ENCODE data around the gene SPNS3.

SPNS3 gene

GRCh38 chr17:4507361-4508111 is 73.8 kb downstream of the SPNS3 start:
- H3K36me3 ChIP-seq (ENCODE audit: insufficient read depth, low read length), result no peaks in the 10 kb centered on the region
- H3K4me2 ChIP-seq (ENCODE audit: low read length), result no peak overlapping the region
- H3K9me3 ChIP-seq (replicated peaks; ENCODE audit: low read length), result no peaks in the 10 kb centered on the region
- H3K4me1 ChIP-seq (ENCODE audit: control insufficient read depth, insufficient read depth, low read length), result no peaks in the 10 kb centered on the region
- no peak overlapping the region for H3K9ac ChIP-seq (ENCODE audit: low read depth, low read length)
- peaks cover 77% of the 10 kb centered on the region for H3K27me3 ChIP-seq (ENCODE audit: control insufficient read depth, insufficient read depth, low read length)
- H3K4me3 ChIP-seq (ENCODE audit: low read length), result no peak overlapping the region

DNA sequence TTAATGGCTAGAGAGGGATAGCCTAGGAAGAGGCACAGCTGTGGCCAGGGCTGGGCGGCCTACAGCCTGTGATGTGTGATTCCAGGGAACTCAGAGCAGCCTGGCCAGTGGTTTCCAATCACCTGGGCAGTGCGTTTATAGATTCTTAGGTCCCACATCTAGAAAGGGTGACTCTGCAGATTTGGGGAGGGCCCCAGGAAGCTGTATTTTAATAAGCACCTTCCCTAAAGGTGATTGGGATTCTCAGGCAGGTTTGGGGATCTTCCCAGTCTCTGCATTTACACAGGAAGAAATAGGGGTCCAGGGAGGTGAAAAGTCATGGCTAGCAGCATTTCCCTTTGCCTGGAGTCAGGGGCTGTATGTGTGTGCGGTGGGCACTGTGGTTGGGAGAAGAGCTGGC is 74.5 kb downstream of the SPNS3 start:
- Histone ChIP-seq H3K27me3 (ENCODE audit: control insufficient read depth, insufficient read depth, low read length) (peaks cover 70% of the 10 kb centered on the region), H3K4me2 (ENCODE audit: low read length) (no peak overlapping the region), H3K4me1 (ENCODE audit: control insufficient read depth, insufficient read depth, low read length) (no peaks in the 10 kb centered on the region), H3K36me3 (ENCODE audit: insufficient read depth, low read length) (no peaks in the 10 kb centered on the region), H3K9ac (ENCODE audit: low read depth, low read length) (no peak overlapping the region), H3K4me3 (ENCODE audit: low read length) (no peak overlapping the region), H3K9me3 (replicated peaks; ENCODE audit: low read length) (no peaks in the 10 kb centered on the region)

- H3K4me2 ChIP-seq (ENCODE audit: low read length), result no peak overlapping the region
- H3K36me3 ChIP-seq (ENCODE audit: insufficient read depth, low read length), result no peaks in the 10 kb centered on the region
- no peaks in the 10 kb centered on the region for H3K4me1 ChIP-seq (ENCODE audit: control insufficient read depth, insufficient read depth, low read length)
- peaks cover 64% of the 10 kb centered on the region for H3K27me3 ChIP-seq (ENCODE audit: control insufficient read depth, insufficient read depth, low read length)
- no peak overlapping the region for H3K9ac ChIP-seq (ENCODE audit: low read depth, low read length)
- no peaks in the 10 kb centered on the region for H3K9me3 ChIP-seq (replicated peaks; ENCODE audit: low read length)
- H3K4me3 ChIP-seq (ENCODE audit: low read length), result no peak overlapping the region
Observed at GRCh38 chr17:4509401-4509800, 75.7 kb downstream of the SPNS3 start.

GRCh38 chr17:4509923-4510617 is 76.3 kb downstream of the SPNS3 start:
- peaks cover 58% of the 10 kb centered on the region for H3K27me3 ChIP-seq (ENCODE audit: control insufficient read depth, insufficient read depth, low read length)
- no peaks in the 10 kb centered on the region for H3K4me1 ChIP-seq (ENCODE audit: control insufficient read depth, insufficient read depth, low read length)

GRCh38 chr17:4510618-4510941 is 76.8 kb downstream of the SPNS3 start:
- Histone ChIP-seq H3K4me3 (ENCODE audit: low read length) (no peak overlapping the region), H3K4me1 (ENCODE audit: control insufficient read depth, insufficient read depth, low read length) (no peaks in the 10 kb centered on the region), H3K36me3 (ENCODE audit: insufficient read depth, low read length) (no peaks in the 10 kb centered on the region), H3K9me3 (replicated peaks; ENCODE audit: low read length) (no peaks in the 10 kb centered on the region), H3K9ac (ENCODE audit: low read depth, low read length) (no peak overlapping the region), H3K27me3 (ENCODE audit: control insufficient read depth, insufficient read depth, low read length) (peaks cover 53% of the 10 kb centered on the region), H3K4me2 (ENCODE audit: low read length) (no peak overlapping the region)

More at GRCh38 chr17:4509923-4510617, 76.3 kb downstream of the SPNS3 start:
- no peak overlapping the region for H3K4me2 ChIP-seq (ENCODE audit: low read length)
- no peaks in the 10 kb centered on the region for H3K36me3 ChIP-seq (ENCODE audit: insufficient read depth, low read length)
- H3K4me3 ChIP-seq (ENCODE audit: low read length), result no peak overlapping the region
- no peak overlapping the region for H3K9ac ChIP-seq (ENCODE audit: low read depth, low read length)
- H3K9me3 ChIP-seq (replicated peaks; ENCODE audit: low read length), result no peaks in the 10 kb centered on the region

DNA sequence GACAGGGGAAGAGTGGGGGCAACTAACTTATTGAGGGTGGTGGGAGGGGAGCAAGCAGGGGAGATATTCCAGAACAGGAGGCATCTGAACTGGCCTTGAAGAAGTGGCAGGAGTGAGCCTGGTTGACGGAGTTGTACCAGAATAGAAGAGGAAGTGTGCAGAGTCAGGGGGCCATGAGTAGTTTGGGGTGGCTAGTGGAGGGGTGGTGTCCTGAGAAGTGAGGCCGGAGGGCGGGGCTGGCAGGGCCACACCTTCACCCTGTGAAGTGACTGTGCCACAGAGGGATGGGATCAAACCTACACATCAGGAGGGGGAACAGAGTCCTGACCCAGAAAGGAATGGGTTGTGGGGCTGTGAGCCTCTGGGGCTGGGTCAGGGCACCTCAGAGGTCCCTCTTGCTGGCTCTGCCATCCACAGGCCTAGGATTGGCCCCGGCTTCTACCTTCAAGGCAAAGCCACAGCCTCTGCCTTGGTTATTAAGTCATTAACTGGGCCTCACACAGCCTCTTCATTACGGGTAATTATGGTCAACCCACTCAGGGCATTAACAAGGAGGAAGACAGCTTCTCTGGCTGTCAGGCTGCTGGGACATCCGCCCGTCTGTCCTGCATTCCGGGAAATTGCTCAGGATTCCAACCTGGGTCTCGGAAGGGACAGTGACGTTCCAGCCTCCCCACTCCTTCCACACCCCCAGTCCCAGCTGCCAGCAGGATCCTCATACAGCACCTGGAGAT is 77.6 kb downstream of the SPNS3 start:
- no peak overlapping the region for H3K4me2 ChIP-seq (ENCODE audit: low read length)
- no peaks in the 10 kb centered on the region for H3K4me1 ChIP-seq (ENCODE audit: control insufficient read depth, insufficient read depth, low read length)
- no peaks in the 10 kb centered on the region for H3K9me3 ChIP-seq (replicated peaks; ENCODE audit: low read length)
- no peak overlapping the region for H3K4me3 ChIP-seq (ENCODE audit: low read length)
- no peak overlapping the region for H3K9ac ChIP-seq (ENCODE audit: low read depth, low read length)
- peaks cover 48% of the 10 kb centered on the region for H3K27me3 ChIP-seq (ENCODE audit: control insufficient read depth, insufficient read depth, low read length)
- H3K36me3 ChIP-seq (ENCODE audit: insufficient read depth, low read length), result no peaks in the 10 kb centered on the region

DNA sequence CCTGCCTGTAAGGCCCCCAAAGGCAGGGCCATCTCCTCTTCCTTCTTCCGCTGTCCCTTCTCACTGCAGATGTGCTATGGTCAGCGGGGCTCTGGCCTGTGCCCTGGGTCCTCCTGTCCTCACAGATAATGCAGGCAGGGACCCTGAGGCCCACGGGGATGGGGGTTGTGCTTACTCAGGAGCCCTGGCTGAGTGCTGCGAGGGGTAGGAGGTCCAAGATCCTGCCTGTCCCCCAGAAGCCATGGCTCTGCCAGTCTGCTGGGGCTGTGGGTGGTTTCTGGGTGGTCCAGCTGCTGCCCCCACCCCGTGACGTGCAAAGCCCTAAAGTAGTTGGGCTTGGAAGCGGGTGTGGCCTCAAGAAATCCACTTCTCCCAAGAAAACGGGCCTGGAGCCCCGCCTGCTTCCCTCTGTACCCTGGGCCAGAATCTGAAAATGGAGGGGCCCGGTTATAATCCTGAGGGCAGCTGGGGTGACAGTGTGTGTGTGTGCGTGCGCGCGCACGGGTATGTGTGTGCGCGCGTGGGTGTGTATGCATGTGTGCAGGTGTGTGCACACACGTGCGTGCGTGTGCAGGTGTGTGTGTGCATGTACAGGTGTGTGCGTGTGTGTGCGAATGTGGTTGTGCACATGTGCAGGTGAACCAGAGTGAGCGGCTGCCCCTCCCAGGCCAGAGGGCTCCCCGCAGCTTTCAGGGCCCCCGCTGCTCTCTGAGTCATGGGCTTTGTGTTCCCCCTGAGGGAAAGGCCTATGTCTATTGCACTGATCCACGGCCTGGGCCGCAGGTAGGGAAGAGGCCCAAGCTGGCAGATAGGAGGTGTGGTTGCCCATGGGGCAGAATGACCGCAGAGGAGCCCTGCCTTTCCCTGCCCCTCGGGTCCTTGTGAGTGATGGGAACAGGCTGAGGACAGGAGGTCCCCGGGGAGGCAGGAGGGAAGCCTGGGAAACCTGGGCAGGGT is 78.7 kb downstream of the SPNS3 start:
- Histone ChIP-seq H3K9me3 (replicated peaks; ENCODE audit: low read length) (no peaks in the 10 kb centered on the region), H3K4me2 (ENCODE audit: low read length) (no peak overlapping the region), H3K36me3 (ENCODE audit: insufficient read depth, low read length) (no peaks in the 10 kb centered on the region), H3K27me3 (ENCODE audit: control insufficient read depth, insufficient read depth, low read length) (peaks cover 47% of the 10 kb centered on the region), H3K4me1 (ENCODE audit: control insufficient read depth, insufficient read depth, low read length) (no peaks in the 10 kb centered on the region), H3K4me3 (ENCODE audit: low read length) (no peak overlapping the region), H3K9ac (ENCODE audit: low read depth, low read length) (no peak overlapping the region)

- Histone ChIP-seq H3K9ac (ENCODE audit: low read depth, low read length) (no peak overlapping the region), H3K36me3 (ENCODE audit: insufficient read depth, low read length) (no peaks in the 10 kb centered on the region), H3K27me3 (ENCODE audit: control insufficient read depth, insufficient read depth, low read length) (peaks cover 39% of the 10 kb centered on the region), H3K4me2 (ENCODE audit: low read length) (no peak overlapping the region), H3K4me3 (ENCODE audit: low read length) (no peak overlapping the region), H3K4me1 (ENCODE audit: control insufficient read depth, insufficient read depth, low read length) (no peaks in the 10 kb centered on the region), H3K9me3 (replicated peaks; ENCODE audit: low read length) (no peaks in the 10 kb centered on the region)
Observed at GRCh38 chr17:4513113-4514032, 79.6 kb downstream of the SPNS3 start.

- no peaks in the 10 kb centered on the region for H3K36me3 ChIP-seq (ENCODE audit: insufficient read depth, low read length)
- peaks cover 38% of the 10 kb centered on the region for H3K27me3 ChIP-seq (ENCODE audit: control insufficient read depth, insufficient read depth, low read length)
- no peaks in the 10 kb centered on the region for H3K4me1 ChIP-seq (ENCODE audit: control insufficient read depth, insufficient read depth, low read length)
- no peak overlapping the region for H3K4me3 ChIP-seq (ENCODE audit: low read length)
- no peak overlapping the region for H3K9ac ChIP-seq (ENCODE audit: low read depth, low read length)
- no peak overlapping the region for H3K4me2 ChIP-seq (ENCODE audit: low read length)
- no peaks in the 10 kb centered on the region for H3K9me3 ChIP-seq (replicated peaks; ENCODE audit: low read length)
Observed at GRCh38 chr17:4514206-4514605, 80.5 kb downstream of the SPNS3 start.

DNA sequence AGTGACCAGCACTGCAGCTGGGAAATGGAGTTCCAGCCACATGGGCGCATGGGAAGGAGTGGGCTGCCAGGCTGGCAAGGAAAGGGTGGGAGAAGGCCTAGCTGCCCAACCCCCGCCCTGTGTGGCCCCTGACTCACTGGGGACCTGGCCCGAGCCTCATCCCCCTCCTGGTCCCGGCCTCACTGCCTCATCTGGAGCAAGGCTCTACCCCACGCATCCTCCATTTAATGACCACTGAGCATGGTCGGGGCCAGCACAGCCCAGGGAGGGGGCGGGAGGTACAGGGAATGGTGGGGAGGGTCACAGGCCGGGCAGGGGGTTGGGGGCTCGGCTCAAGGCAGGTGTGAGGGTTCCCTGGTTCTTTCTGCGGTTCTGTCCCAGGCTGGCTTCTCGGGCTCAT is 81.0 kb downstream of the SPNS3 start:
- no peak overlapping the region for H3K9ac ChIP-seq (ENCODE audit: low read depth, low read length)
- H3K4me2 ChIP-seq (ENCODE audit: low read length), result no peak overlapping the region
- H3K9me3 ChIP-seq (replicated peaks; ENCODE audit: low read length), result no peaks in the 10 kb centered on the region
- H3K27me3 ChIP-seq (ENCODE audit: control insufficient read depth, insufficient read depth, low read length), result peaks cover 33% of the 10 kb centered on the region
- no peak overlapping the region for H3K4me3 ChIP-seq (ENCODE audit: low read length)
- no peaks in the 10 kb centered on the region for H3K4me1 ChIP-seq (ENCODE audit: control insufficient read depth, insufficient read depth, low read length)
- no peaks in the 10 kb centered on the region for H3K36me3 ChIP-seq (ENCODE audit: insufficient read depth, low read length)
